GM13977 (cell line): Measurements from ENCODE around the gene DENND6B.
A peak's percentile ranks its signal among the peaks of the same experiment; 100 is the strongest.

Experiments used
- DNase-seq: peaks from one replicate; pipeline ENCODE4 v3.0.0; 2012; ENCODE audit warnings: low spot score
- in situ Hi-C: fragments of 300-500 bp; cut with MboI; formaldehyde crosslinking; loops from one replicate; pipeline ENCODE4 v1.12.0; 2022; ENCODE audit warnings: low sequenced_read_pairs, low pct_unique_long_range_greater_than_20kb, mixed read lengths, inconsistent platforms; ENCODE audit not compliant: unreplicated experiment
- TF ChIP-seq, protein P1 (sequence below): IDR thresholded peaks from 2 replicates; pipeline ENCODE4 v1.5.1; 2012; ENCODE audit warnings: mild to moderate bottlenecking, control low read depth; ENCODE audit not compliant: insufficient read depth; ENCODE audit errors: extremely low read depth, missing control alignments

Gene DENND6B

GRCh38 chr22:50318698-50319411 is 8.0 kb downstream of the DENND6B start:
- in situ Hi-C loops, result no loop called here
- TF ChIP-seq, protein P1, sequence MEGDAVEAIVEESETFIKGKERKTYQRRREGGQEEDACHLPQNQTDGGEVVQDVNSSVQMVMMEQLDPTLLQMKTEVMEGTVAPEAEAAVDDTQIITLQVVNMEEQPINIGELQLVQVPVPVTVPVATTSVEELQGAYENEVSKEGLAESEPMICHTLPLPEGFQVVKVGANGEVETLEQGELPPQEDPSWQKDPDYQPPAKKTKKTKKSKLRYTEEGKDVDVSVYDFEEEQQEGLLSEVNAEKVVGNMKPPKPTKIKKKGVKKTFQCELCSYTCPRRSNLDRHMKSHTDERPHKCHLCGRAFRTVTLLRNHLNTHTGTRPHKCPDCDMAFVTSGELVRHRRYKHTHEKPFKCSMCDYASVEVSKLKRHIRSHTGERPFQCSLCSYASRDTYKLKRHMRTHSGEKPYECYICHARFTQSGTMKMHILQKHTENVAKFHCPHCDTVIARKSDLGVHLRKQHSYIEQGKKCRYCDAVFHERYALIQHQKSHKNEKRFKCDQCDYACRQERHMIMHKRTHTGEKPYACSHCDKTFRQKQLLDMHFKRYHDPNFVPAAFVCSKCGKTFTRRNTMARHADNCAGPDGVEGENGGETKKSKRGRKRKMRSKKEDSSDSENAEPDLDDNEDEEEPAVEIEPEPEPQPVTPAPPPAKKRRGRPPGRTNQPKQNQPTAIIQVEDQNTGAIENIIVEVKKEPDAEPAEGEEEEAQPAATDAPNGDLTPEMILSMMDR, result no peak
- peak; percentile 14 for DNase-seq

GRCh38 chr22:50318356-50318697 is 8.5 kb downstream of the DENND6B start:
- in situ Hi-C loops, result no loop called here
- no peak for DNase-seq
- TF ChIP-seq, protein P1, result no peak

DNA sequence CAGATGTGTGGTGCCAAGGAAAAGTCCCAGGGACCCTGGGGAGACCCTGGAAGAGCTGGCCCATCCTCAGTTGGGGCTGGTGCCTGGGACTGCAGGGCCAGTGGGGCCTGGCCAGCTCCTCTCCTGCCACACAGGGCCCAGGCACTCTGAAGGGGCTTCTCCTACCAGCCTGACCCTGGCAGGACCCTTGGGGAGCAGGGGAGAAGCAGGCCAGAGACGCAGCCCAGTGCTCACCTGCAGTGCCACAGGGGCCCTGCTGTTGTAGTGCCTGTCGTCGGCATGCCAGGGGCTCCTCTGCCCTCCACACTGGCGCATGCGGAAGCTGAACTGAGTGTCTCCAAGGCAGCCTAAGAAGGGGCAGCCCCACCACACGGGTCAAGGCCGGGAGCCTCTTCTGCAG is 9.1 kb downstream of the DENND6B start:
- peak; percentile 15 for DNase-seq
- in situ Hi-C loops, result no loop called here
- TF ChIP-seq, protein P1, result no peak

DNA sequence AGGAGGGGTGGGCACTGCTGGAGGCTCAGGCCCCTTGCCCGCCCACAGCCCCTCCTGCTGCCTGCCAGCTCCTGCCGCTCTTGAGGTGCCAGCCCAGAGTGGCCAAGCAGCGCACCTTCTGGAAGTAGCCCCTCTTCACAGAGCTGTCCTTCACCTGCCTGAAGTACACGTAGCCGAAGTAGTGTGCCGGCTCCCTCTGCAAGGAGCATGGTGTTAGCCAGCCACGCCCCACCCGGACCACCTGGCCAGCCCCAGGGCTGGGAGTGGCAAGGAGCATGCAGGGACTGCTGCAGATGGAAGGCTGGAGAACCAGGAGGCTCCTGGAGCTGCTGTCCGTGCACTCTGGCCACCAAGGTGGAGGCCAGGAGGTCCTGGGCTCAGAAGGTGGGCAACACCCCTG is 9.6 kb downstream of the DENND6B start:
- TF ChIP-seq, protein P1, result no peak
- in situ Hi-C loops, result no loop called here
- DNase-seq, result peak; percentile 23

GRCh38 chr22:50316114-50317065 is 10.4 kb downstream of the DENND6B start:
- DNase-seq, result peak; percentile 24
- TF ChIP-seq, protein P1, result no peak
- in situ Hi-C loops, result no loop called here

DNA sequence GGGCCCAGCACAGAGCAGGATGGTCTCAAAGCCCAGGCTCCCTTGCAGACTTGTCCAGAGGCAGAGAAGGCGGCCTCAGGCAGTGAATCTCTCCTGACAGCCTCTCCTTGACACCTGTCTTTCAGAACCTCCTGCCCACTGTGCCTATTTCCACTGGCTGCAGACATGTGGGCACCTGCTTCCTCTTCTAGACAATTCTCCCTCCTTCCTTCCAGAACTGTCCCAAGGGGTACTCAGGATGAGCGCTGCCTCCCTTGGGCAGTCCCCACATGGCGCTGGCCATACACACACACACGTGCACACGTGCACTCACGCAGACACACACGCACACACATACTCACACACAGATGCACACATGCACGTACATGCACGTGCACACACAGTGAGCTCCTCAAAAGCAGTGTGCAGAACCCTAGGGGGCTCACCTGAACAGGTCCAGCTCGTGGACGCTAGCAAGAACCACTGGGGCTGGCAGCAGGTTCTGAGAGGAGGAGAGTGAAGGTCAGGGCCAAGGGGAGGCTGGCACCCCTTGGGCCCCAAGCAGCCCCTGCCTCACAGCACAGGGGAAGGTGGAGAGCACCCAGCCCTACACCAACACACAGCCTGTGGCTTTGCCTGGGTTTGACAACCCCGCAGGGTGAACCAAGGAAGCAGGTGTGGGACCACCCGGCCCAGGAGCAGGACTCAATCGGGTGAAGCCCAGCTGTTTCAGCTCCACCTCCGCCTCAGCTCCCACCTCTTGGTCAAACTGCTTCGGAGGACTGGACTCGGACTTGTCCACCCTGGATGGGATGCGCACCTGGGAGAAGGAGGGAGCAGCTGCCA is 11.3 kb downstream of the DENND6B start:
- in situ Hi-C loops, result no loop called here
- TF ChIP-seq, protein P1, result no peak
- no peak for DNase-seq
